ENCODE measurements around the gene KDM4B. TPM values are rescaled to one million over a fixed set of nuclear protein-coding genes. Genes with fewer than 3 reads are reported as not detected.

Gene KDM4B
- total RNA-seq, 1 donor from 2014 or later = 153 TPM

- no peak for DNase-seq
- H3K4me1 Mint-ChIP-seq (ENCODE audit: low read depth, unreplicated experiment) = peaks cover 4% of the 10 kb centered on the region
- no peak for TF ChIP-seq CTCF (IDR thresholded peaks at IDR 0.05; ENCODE audit: partially characterized antibody, unreplicated experiment)
- no peaks in the 10 kb centered on the region for H3K36me3 Mint-ChIP-seq (ENCODE audit: unreplicated experiment)
- H3K4me3 Mint-ChIP-seq (ENCODE audit: unreplicated experiment) = no peak overlapping the region
- H3K27ac Mint-ChIP-seq (ENCODE audit: unreplicated experiment) = no peak overlapping the region
- H3K27me3 Mint-ChIP-seq (ENCODE audit: unreplicated experiment) = peaks cover 3% of the 10 kb centered on the region
- H3K9me3 Mint-ChIP-seq (ENCODE audit: unreplicated experiment) = peaks cover 5% of the 10 kb centered on the region
Observed at GRCh38 chr19:5178841-5179240, 209.9 kb downstream of the KDM4B start.

GRCh38 chr19:5179256-5179655 lies 210.3 kb downstream of the KDM4B start:
- DNase-seq = no peak
- peaks cover 5% of the 10 kb centered on the region for H3K9me3 Mint-ChIP-seq (ENCODE audit: unreplicated experiment)
- no peak overlapping the region for H3K4me3 Mint-ChIP-seq (ENCODE audit: unreplicated experiment)
- no peak for TF ChIP-seq CTCF (IDR thresholded peaks at IDR 0.05; ENCODE audit: partially characterized antibody, unreplicated experiment)
- peaks cover 4% of the 10 kb centered on the region for H3K4me1 Mint-ChIP-seq (ENCODE audit: low read depth, unreplicated experiment)
- no peaks in the 10 kb centered on the region for H3K36me3 Mint-ChIP-seq (ENCODE audit: unreplicated experiment)
- H3K27me3 Mint-ChIP-seq (ENCODE audit: unreplicated experiment) = peaks cover 3% of the 10 kb centered on the region
- no peak overlapping the region for H3K27ac Mint-ChIP-seq (ENCODE audit: unreplicated experiment)

- H3K9me3 Mint-ChIP-seq (ENCODE audit: unreplicated experiment) = peaks cover 5% of the 10 kb centered on the region
- no peak overlapping the region for H3K27ac Mint-ChIP-seq (ENCODE audit: unreplicated experiment)
- DNase-seq = no peak
- H3K4me3 Mint-ChIP-seq (ENCODE audit: unreplicated experiment) = no peak overlapping the region
- peaks cover 4% of the 10 kb centered on the region for H3K4me1 Mint-ChIP-seq (ENCODE audit: low read depth, unreplicated experiment)
- TF ChIP-seq CTCF (IDR thresholded peaks at IDR 0.05; ENCODE audit: partially characterized antibody, unreplicated experiment) = no peak
- peaks cover 3% of the 10 kb centered on the region for H3K27me3 Mint-ChIP-seq (ENCODE audit: unreplicated experiment)
- no peaks in the 10 kb centered on the region for H3K36me3 Mint-ChIP-seq (ENCODE audit: unreplicated experiment)
Observed at GRCh38 chr19:5181329-5181728, 212.4 kb downstream of the KDM4B start.

GRCh38 chr19:5182751-5183150 lies 213.8 kb downstream of the KDM4B start:
- Mint-ChIP-seq H3K27me3 (ENCODE audit: unreplicated experiment) (peaks cover 3% of the 10 kb centered on the region), H3K4me1 (ENCODE audit: low read depth, unreplicated experiment) (no peaks in the 10 kb centered on the region)

GRCh38 chr19:5183616-5184015 lies 214.7 kb downstream of the KDM4B start:
- H3K36me3 Mint-ChIP-seq (ENCODE audit: unreplicated experiment) = no peaks in the 10 kb centered on the region
- no peak overlapping the region for H3K4me3 Mint-ChIP-seq (ENCODE audit: unreplicated experiment)
- H3K9me3 Mint-ChIP-seq (ENCODE audit: unreplicated experiment) = peaks cover 3% of the 10 kb centered on the region
- H3K27me3 Mint-ChIP-seq (ENCODE audit: unreplicated experiment) = peaks cover 3% of the 10 kb centered on the region
- H3K4me1 Mint-ChIP-seq (ENCODE audit: low read depth, unreplicated experiment) = no peaks in the 10 kb centered on the region
- no peak for TF ChIP-seq CTCF (IDR thresholded peaks at IDR 0.05; ENCODE audit: partially characterized antibody, unreplicated experiment)
- no peak overlapping the region for H3K27ac Mint-ChIP-seq (ENCODE audit: unreplicated experiment)
- DNase-seq = no peak

More at GRCh38 chr19:5182751-5183150, 213.8 kb downstream of the KDM4B start:
- DNase-seq = no peak
- no peaks in the 10 kb centered on the region for H3K36me3 Mint-ChIP-seq (ENCODE audit: unreplicated experiment)
- no peak for TF ChIP-seq CTCF (IDR thresholded peaks at IDR 0.05; ENCODE audit: partially characterized antibody, unreplicated experiment)
- H3K9me3 Mint-ChIP-seq (ENCODE audit: unreplicated experiment) = peaks cover 5% of the 10 kb centered on the region
- no peak overlapping the region for H3K27ac Mint-ChIP-seq (ENCODE audit: unreplicated experiment)
- no peak overlapping the region for H3K4me3 Mint-ChIP-seq (ENCODE audit: unreplicated experiment)

Measured in glutamatergic neuron (in vitro differentiated cells).